ENCODE results near the gene EPS15.
"Not testable (repeated sequence)": the region's sequence is repeated elsewhere in the genome, so short reads cannot be mapped to it uniquely, and the experiment has no call there.

Gene EPS15

DNA sequence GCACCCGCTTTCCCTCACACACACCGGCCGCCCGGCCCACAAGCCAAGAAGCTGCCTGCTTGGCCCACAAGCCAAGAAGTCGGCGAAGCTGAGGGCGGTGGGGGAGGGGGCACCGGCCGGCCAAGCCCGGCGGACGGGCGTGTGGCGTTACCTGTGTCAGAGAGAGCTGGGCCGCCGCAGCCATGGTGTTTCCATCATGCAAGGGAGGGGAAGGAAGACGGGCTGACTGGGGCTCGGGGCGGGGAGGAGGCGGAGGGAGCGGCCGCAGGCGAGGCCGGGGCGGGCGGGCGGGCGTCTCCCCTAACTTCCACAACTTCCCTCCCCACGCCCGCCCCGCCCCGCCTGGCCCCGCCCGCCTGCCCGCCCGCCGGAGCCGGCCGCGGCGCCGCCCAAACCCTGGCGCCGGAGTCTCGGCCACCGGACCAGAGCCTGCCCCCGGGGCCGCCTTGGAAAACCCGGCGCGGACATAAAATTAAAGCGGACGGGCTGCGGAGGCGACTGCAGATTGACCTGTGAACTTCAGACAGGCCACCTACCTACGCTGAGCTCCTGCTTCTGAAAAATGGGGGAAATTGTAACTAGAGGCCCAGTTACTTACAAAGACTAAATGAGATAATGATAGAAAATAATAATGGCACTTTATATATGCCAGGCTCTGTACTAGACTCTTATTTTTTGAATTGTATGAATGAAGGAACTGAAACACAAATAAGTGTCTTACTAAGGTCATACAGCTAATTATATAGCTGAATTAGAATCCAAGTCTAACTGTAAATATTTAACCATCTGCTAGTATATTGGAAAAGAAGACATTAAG, at the start of gene EPS15:
EPS15 (minus strand) TSS at position 219 of the 817 bp plus-strand sequence; CDS start at position 184, 35 bp downstream.
- DNase-seq, result no peak

DNA sequence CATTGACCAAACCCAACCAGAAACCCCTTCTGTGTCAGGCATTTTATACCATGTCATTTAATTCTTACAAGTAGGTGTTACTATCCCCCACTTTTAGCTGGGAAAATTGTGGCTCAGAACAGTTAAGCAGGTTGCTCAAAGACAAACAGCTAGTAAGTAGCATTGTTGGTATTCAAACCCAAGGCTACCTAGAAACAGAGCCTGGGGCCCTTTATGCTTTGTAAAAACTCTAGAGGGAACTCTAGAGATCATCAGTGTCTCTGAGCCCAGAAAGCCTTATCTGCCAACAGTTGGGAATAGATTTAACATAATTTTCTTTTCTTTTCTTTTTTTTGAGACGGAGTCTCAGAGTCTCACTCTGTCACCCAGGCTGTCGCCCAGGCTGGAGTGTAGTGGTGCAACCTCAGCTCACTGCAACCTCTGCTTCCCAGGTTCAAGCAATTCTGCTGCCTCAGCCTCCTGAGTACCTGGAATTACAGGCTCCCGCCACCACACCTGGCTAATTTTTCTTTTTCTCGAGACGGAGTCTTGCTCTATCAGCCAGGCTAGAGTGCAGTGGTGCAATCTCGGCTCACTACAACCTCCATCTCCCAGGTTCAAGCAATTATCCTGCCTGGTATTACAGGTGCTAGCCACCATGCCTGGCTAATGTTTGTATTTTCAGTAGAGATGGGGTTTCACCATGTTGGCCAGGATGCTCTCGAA, 49.3 kb upstream of the EPS15 start:
- DNase-seq, result no peak

DNA sequence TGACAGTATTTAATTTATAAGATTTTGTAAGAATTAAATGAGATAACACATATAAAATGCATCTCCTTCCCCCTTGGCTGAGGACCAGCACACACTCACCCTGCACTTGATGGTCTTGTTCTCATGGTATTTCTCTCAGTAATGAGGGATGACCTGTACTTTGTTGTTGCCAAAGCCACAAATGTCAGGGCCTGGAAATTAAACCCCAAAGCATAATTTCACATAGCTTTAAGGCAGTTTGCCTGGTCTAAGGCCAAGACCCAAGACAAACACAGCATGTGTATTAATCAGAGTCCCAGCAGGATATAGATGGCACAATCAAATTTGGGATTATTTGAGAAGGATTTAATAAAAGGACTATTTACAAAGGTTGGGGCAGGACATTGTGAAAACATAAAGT, 48.6 kb upstream of the EPS15 start:
- no peak for DNase-seq

- no peak for DNase-seq
Observed at GRCh38 chr1:51566260-51566659, 47.2 kb upstream of the EPS15 start.

- DNase-seq, result no peak
Observed at GRCh38 chr1:51565009-51565408, 45.9 kb upstream of the EPS15 start.

GRCh38 chr1:51564124-51564523, 45.1 kb upstream of the EPS15 start:
- DNase-seq, result no peak

DNA sequence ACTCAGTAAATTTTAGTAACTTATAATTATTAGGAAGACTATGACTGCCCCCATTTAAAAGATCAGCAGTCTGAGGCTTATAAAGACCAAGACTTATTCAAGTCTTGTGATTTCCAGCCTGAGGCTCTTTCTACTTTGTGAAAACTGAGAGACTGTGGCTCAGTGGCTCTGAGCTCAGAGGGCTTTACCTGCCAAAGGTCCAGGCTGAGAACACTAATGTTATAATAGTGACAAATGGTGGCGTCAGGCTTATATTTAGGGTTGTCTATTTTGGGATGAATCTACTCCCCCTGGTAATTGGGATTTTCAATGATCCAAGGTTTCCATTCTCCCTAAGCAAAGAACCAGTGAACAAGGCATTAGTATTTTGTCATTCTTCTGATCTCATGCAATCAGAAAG, 42.6 kb upstream of the EPS15 start:
- no peak for DNase-seq

GRCh38 chr1:51560895-51561294, 41.8 kb upstream of the EPS15 start:
- not testable (repeated sequence) for DNase-seq

- no peak for DNase-seq
Observed at GRCh38 chr1:51560034-51560433, 41.0 kb upstream of the EPS15 start.

DNA sequence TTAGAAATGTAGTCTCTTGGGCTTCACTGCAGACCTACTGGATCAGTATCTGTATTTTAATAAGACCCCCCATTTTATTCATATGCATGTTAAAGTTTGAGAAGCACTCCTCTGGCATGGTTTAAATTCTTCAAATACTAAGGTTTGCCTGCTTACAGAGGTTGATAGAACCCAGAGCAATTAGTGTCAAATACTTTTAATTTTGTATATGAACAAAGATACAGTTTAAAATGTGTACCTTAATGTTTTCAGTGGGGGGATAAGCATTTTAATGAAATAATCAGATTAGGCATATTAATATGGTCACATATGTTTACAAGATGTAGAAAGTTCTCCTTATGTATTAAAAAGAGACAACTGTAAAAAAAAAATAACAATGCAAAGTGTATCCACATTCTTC, 40.4 kb upstream of the EPS15 start:
- no peak for DNase-seq

- DNase-seq, result no peak
Observed at GRCh38 chr1:51559064-51559500, 40.0 kb upstream of the EPS15 start.

DNA sequence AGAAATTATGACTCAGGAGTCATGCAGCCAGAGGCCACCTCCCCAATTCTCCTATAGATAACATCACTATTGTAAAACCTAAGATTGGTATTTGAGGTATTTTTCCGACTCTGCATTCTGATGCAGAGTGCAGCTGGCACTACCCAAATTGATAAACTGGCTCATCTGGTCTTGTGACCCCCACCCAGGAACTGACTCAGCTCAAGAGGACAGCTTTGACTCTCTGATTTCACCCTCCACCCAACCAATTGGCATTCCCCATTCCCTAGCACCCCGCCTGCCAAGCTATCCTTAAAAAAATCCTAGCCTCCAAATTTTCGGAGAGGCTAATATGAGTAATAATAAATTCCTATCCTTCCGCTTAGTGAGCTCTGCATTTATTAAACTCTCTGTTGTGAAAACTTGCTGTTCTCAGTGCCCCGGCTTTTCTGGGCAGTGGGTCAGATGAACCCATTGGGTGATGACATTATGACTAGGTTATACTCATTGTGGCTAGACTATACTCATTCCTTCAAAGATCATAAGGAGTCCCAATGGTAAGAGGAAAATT, 39.4 kb upstream of the EPS15 start:
- no peak for DNase-seq

GRCh38 chr1:51557168-51557567, 38.1 kb upstream of the EPS15 start:
- DNase-seq, result no peak

- no peak for DNase-seq
Observed at GRCh38 chr1:51555866-51556619, 37.0 kb upstream of the EPS15 start.

GRCh38 chr1:51553911-51554310, 34.8 kb upstream of the EPS15 start:
- no peak for DNase-seq

- DNase-seq, result no peak
Observed at GRCh38 chr1:51552929-51553807, 34.1 kb upstream of the EPS15 start.

DNA sequence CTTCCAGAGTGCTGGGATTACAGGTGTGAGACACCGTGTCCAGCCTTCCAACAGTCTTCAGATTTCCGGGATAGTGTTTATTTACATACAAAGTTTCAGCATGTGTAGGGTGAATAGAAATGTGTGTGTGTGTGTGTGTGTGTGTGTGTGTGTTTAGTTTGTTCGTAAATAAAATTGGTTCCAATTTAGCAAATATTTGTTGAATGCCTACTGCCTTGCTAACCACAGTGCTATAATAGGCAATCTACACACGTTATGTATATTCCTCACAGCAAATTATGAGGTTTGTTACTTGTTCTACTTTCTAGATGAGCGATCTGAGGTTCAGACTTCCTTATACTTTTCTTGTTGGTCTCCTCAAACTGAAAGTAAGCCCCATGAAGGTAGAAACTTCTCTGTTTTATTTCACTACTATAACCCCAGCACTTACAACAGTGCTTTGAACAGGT, 32.8 kb upstream of the EPS15 start:
- DNase-seq, result no peak

GRCh38 chr1:51551081-51551480, 32.0 kb upstream of the EPS15 start:
- DNase-seq, result no peak

DNA sequence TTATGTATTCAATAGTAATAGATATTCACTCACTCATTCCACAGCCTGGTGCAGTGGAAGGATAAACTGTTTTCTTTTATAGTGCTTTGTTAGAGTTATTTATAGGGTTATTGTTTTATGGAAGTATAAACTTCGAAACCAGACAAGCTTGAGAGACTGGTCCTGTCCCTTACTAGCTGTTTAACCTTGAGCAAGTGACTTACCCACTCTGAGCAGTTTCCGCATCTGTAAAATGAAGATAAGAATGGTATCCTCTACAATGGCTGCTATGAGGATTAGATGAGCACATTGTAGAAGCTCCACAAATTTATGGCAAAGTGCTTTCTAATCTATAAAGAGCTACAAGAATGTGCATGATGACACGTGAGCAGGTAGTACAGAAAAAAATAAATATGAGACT, 30.8 kb upstream of the EPS15 start:
- DNase-seq, result no peak

- no peak for DNase-seq
Observed at GRCh38 chr1:51549016-51549619, 30.1 kb upstream of the EPS15 start.

- DNase-seq, result no peak
Observed at GRCh38 chr1:51543858-51544257, 24.8 kb upstream of the EPS15 start.
